ENCODE results near the gene MLLT3.

Gene MLLT3

DNA sequence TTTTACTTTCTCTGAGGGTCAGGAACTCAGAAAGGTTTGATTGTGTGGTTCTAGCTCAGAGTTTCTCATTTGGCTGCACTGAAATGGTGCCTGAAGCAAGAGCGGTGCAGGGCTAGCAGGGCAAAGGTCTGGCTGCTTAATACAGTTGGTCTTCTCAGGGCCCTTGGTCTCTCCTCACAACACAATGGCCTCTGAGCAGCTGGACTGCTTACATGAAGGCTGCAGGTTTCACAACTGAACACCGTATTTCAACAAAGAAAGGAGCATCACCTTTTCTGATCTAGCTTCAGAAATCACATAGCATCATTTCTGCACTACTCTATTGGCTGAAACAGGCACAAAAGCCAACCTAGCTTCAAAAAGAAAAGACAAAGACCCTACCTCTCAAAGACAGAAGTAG is 122.2 kb downstream of the MLLT3 start:
- Histone ChIP-seq H3K27me3 (ENCODE audit: control insufficient read depth, insufficient read depth, low read length) (no peaks in the 10 kb centered on the region), H3K4me3 (ENCODE audit: low read depth, low read length) (no peak overlapping the region), H3K4me1 (ENCODE audit: control insufficient read depth, insufficient read depth, low read length) (peaks cover 2% of the 10 kb centered on the region)

DNA sequence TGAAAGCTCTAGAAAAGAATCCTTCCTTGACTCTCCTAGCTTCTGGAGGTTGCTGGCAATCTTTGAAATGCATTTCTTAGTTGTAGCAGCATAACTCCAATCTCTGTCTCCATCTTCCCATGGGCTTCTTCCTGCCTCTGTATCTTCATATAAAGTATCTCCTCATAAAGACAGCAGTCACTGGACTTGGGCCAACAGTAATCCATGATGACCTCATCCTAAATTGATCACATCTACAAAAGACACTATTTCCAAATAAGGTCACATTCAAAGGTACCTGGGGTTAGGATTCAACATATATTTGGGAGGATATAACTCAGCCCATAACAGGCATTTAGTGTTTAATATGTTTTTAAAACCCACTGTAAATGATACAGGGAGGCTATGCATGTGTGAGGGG is 123.3 kb downstream of the MLLT3 start:
- Histone ChIP-seq H3K9ac (ENCODE audit: low read depth, low read length) (no peak overlapping the region), H3K27me3 (ENCODE audit: control insufficient read depth, insufficient read depth, low read length) (no peaks in the 10 kb centered on the region), H3K9me3 (ENCODE audit: control insufficient read depth, insufficient read depth, low read length) (no peaks in the 10 kb centered on the region), H3K4me1 (ENCODE audit: control insufficient read depth, insufficient read depth, low read length) (peaks cover 5% of the 10 kb centered on the region), H3K36me3 (ENCODE audit: control insufficient read depth, insufficient read depth, low read length) (no peaks in the 10 kb centered on the region), H3K4me3 (ENCODE audit: low read depth, low read length) (no peak overlapping the region)

More for the DNA sequence above, 122.2 kb downstream of the MLLT3 start:
- Histone ChIP-seq H3K36me3 (ENCODE audit: control insufficient read depth, insufficient read depth, low read length) (no peaks in the 10 kb centered on the region), H3K9me3 (ENCODE audit: control insufficient read depth, insufficient read depth, low read length) (no peaks in the 10 kb centered on the region), H3K9ac (ENCODE audit: low read depth, low read length) (no peak overlapping the region)

- Histone ChIP-seq H3K36me3 (ENCODE audit: control insufficient read depth, insufficient read depth, low read length) (no peaks in the 10 kb centered on the region), H3K9me3 (ENCODE audit: control insufficient read depth, insufficient read depth, low read length) (no peaks in the 10 kb centered on the region), H3K27me3 (ENCODE audit: control insufficient read depth, insufficient read depth, low read length) (no peaks in the 10 kb centered on the region), H3K4me1 (ENCODE audit: control insufficient read depth, insufficient read depth, low read length) (peaks cover 5% of the 10 kb centered on the region), H3K4me3 (ENCODE audit: low read depth, low read length) (no peak overlapping the region), H3K9ac (ENCODE audit: low read depth, low read length) (no peak overlapping the region)
Measured at GRCh38 chr9:20496328-20496727, 126.0 kb downstream of the MLLT3 start.

- peaks cover 8% of the 10 kb centered on the region for H3K4me1 ChIP-seq (ENCODE audit: control insufficient read depth, insufficient read depth, low read length)
- H3K9ac ChIP-seq (ENCODE audit: low read depth, low read length): no peak overlapping the region
- H3K9me3 ChIP-seq (ENCODE audit: control insufficient read depth, insufficient read depth, low read length): no peaks in the 10 kb centered on the region
- no peaks in the 10 kb centered on the region for H3K27me3 ChIP-seq (ENCODE audit: control insufficient read depth, insufficient read depth, low read length)
- H3K36me3 ChIP-seq (ENCODE audit: control insufficient read depth, insufficient read depth, low read length): no peaks in the 10 kb centered on the region
- H3K4me3 ChIP-seq (ENCODE audit: low read depth, low read length): no peak overlapping the region
Measured at GRCh38 chr9:20495098-20495497, 127.2 kb downstream of the MLLT3 start.

- Histone ChIP-seq H3K36me3 (ENCODE audit: control insufficient read depth, insufficient read depth, low read length) (no peaks in the 10 kb centered on the region), H3K9me3 (ENCODE audit: control insufficient read depth, insufficient read depth, low read length) (no peaks in the 10 kb centered on the region), H3K27me3 (ENCODE audit: control insufficient read depth, insufficient read depth, low read length) (no peaks in the 10 kb centered on the region), H3K9ac (ENCODE audit: low read depth, low read length) (no peak overlapping the region), H3K4me3 (ENCODE audit: low read depth, low read length) (no peak overlapping the region), H3K4me1 (ENCODE audit: control insufficient read depth, insufficient read depth, low read length) (peaks cover 10% of the 10 kb centered on the region)
Measured at GRCh38 chr9:20494035-20494434, 128.3 kb downstream of the MLLT3 start.

DNA sequence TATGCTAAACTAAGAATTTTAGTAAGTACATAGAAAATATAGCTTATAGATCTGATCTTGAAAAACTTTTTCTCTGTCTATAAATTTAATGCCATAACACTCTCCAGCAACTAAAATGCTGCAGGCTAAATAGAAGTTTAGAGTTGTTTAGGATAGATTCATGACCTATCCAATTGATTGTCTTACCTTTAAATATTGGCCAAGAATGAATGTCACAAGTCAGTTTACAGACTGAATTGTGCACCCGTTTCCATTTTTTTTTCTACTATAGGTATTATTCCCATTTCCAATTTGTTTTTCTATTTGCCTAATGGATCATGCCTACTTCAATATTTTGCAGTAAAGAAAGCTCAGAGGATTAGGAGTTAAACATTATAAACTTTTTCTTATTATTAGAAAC is 129.5 kb downstream of the MLLT3 start:
- peaks cover 10% of the 10 kb centered on the region for H3K4me1 ChIP-seq (ENCODE audit: control insufficient read depth, insufficient read depth, low read length)
- H3K27me3 ChIP-seq (ENCODE audit: control insufficient read depth, insufficient read depth, low read length): no peaks in the 10 kb centered on the region
- no peaks in the 10 kb centered on the region for H3K36me3 ChIP-seq (ENCODE audit: control insufficient read depth, insufficient read depth, low read length)
- H3K9ac ChIP-seq (ENCODE audit: low read depth, low read length): no peak overlapping the region
- no peak overlapping the region for H3K4me3 ChIP-seq (ENCODE audit: low read depth, low read length)
- no peaks in the 10 kb centered on the region for H3K9me3 ChIP-seq (ENCODE audit: control insufficient read depth, insufficient read depth, low read length)

GRCh38 chr9:20491612-20492011 is 130.7 kb downstream of the MLLT3 start:
- Histone ChIP-seq H3K36me3 (ENCODE audit: control insufficient read depth, insufficient read depth, low read length) (no peaks in the 10 kb centered on the region), H3K9ac (ENCODE audit: low read depth, low read length) (no peak overlapping the region), H3K4me1 (ENCODE audit: control insufficient read depth, insufficient read depth, low read length) (peaks cover 10% of the 10 kb centered on the region), H3K9me3 (ENCODE audit: control insufficient read depth, insufficient read depth, low read length) (no peaks in the 10 kb centered on the region), H3K27me3 (ENCODE audit: control insufficient read depth, insufficient read depth, low read length) (no peaks in the 10 kb centered on the region), H3K4me3 (ENCODE audit: low read depth, low read length) (no peak overlapping the region)

DNA sequence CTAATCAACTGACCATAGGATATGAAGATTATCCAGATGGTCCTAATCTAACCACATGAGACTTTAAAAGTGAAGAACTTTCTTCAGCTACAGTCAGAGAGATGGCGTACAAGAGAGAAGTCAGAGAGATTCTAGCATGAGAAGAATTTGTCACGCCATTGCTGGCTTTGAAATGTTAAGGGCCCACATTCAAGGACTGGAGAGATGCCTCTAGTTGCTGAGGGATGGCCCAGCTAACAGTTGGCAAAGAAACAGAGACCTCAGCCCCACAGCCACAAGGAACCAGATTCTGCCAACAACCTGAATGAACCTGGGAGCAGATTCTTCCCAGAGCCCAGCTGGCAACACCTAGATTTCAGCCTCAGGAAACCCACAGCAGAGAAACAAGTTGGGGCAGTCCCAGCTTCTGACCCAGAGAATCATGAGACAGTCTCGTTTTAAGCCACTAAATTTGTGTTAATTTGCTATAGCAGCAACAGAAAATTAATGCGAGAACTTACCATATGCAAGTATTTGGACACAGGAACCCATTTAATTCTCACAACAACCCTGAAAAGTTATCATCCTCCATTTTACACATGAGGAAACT is 132.0 kb downstream of the MLLT3 start:
- no peaks in the 10 kb centered on the region for H3K9me3 ChIP-seq (ENCODE audit: control insufficient read depth, insufficient read depth, low read length)
- H3K4me3 ChIP-seq (ENCODE audit: low read depth, low read length): no peak overlapping the region
- H3K27me3 ChIP-seq (ENCODE audit: control insufficient read depth, insufficient read depth, low read length): no peaks in the 10 kb centered on the region

DNA sequence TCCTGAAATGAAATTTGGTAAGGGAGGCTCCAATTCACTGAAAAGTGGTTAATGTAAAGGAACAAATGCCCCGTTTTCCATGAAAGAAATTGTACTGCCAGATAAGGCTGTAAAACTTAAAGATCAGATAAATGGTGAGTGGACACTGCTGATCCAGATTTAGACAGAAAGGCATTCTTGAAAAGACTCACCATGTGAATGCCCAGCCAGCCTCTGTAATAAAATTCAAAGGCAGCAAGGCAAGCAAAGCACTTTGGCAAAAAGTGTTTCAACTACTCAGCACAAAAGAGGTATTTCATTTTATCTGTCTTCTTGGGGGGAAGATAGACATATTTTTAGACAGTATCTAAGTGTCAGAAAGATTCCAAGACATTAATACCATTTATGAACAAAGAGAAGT is 133.6 kb downstream of the MLLT3 start:
- H3K36me3 ChIP-seq (ENCODE audit: control insufficient read depth, insufficient read depth, low read length): no peaks in the 10 kb centered on the region
- no peaks in the 10 kb centered on the region for H3K27me3 ChIP-seq (ENCODE audit: control insufficient read depth, insufficient read depth, low read length)
- no peak overlapping the region for H3K4me3 ChIP-seq (ENCODE audit: low read depth, low read length)
- no peak overlapping the region for H3K9ac ChIP-seq (ENCODE audit: low read depth, low read length)
- H3K4me1 ChIP-seq (ENCODE audit: control insufficient read depth, insufficient read depth, low read length): peaks cover 6% of the 10 kb centered on the region
- H3K9me3 ChIP-seq (ENCODE audit: control insufficient read depth, insufficient read depth, low read length): no peaks in the 10 kb centered on the region

More for the DNA sequence above, 132.0 kb downstream of the MLLT3 start:
- no peak overlapping the region for H3K9ac ChIP-seq (ENCODE audit: low read depth, low read length)
- peaks cover 10% of the 10 kb centered on the region for H3K4me1 ChIP-seq (ENCODE audit: control insufficient read depth, insufficient read depth, low read length)
- no peaks in the 10 kb centered on the region for H3K36me3 ChIP-seq (ENCODE audit: control insufficient read depth, insufficient read depth, low read length)

GRCh38 chr9:20486552-20486951 is 135.7 kb downstream of the MLLT3 start:
- H3K27me3 ChIP-seq (ENCODE audit: control insufficient read depth, insufficient read depth, low read length): no peaks in the 10 kb centered on the region
- no peak overlapping the region for H3K4me3 ChIP-seq (ENCODE audit: low read depth, low read length)
- peaks cover 6% of the 10 kb centered on the region for H3K4me1 ChIP-seq (ENCODE audit: control insufficient read depth, insufficient read depth, low read length)
- H3K36me3 ChIP-seq (ENCODE audit: control insufficient read depth, insufficient read depth, low read length): no peaks in the 10 kb centered on the region
- H3K9ac ChIP-seq (ENCODE audit: low read depth, low read length): no peak overlapping the region
- no peaks in the 10 kb centered on the region for H3K9me3 ChIP-seq (ENCODE audit: control insufficient read depth, insufficient read depth, low read length)

DNA sequence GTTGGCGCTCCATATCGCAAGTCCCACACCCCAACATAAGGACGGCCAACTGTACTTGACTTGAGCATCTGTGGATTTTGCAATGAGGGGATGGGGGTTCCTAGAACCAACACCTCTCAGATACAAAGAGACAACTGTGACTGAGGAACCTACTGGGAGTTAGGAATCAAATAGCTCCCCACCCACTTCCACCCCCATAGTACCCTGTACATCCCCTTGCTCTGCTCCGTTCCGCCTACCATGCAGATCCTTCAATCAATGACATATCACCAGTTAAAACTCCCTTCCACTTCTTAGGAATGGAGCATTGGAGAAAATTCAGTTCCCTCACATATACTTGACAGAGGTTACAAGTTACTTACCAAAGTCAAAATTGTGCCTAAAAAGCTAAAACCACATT is 140.9 kb downstream of the MLLT3 start:
- Histone ChIP-seq H3K27me3 (ENCODE audit: control insufficient read depth, insufficient read depth, low read length) (no peaks in the 10 kb centered on the region), H3K9me3 (ENCODE audit: control insufficient read depth, insufficient read depth, low read length) (no peaks in the 10 kb centered on the region), H3K36me3 (ENCODE audit: control insufficient read depth, insufficient read depth, low read length) (no peaks in the 10 kb centered on the region), H3K4me3 (ENCODE audit: low read depth, low read length) (no peak overlapping the region), H3K9ac (ENCODE audit: low read depth, low read length) (no peak overlapping the region), H3K4me1 (ENCODE audit: control insufficient read depth, insufficient read depth, low read length) (peaks cover 14% of the 10 kb centered on the region)

DNA sequence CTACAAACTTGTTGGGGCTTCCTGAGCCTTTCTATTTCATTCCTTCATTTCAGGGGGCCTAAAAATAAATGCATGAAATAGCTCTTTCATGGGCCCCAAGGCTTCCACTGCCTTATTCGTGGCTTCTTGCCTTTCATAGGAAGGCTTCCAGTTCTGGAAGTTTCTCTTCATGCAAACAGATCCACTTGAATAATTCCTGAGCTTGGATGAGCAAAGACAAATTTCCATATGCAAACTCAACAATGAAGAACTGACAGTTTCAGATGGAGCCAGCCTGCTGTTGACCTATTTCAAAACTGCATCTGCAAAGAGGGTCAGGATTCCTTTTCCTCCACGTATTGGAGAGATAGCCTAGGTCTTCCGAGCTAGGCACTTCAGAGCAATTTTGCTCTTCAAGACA is 142.1 kb downstream of the MLLT3 start:
- Histone ChIP-seq H3K9ac (ENCODE audit: low read depth, low read length) (no peak overlapping the region), H3K36me3 (ENCODE audit: control insufficient read depth, insufficient read depth, low read length) (no peaks in the 10 kb centered on the region), H3K4me1 (ENCODE audit: control insufficient read depth, insufficient read depth, low read length) (peaks cover 14% of the 10 kb centered on the region), H3K4me3 (ENCODE audit: low read depth, low read length) (no peak overlapping the region), H3K9me3 (ENCODE audit: control insufficient read depth, insufficient read depth, low read length) (no peaks in the 10 kb centered on the region), H3K27me3 (ENCODE audit: control insufficient read depth, insufficient read depth, low read length) (no peaks in the 10 kb centered on the region)
